Measurements from ENCODE around the gene DPP9.
A peak's percentile ranks its signal among the peaks of the same experiment; 100 is the strongest.
"Not testable (repeated sequence)": the region's sequence is repeated elsewhere in the genome, so short reads cannot be mapped to it uniquely, and the experiment has no call there.

The DPP9 gene

DNA sequence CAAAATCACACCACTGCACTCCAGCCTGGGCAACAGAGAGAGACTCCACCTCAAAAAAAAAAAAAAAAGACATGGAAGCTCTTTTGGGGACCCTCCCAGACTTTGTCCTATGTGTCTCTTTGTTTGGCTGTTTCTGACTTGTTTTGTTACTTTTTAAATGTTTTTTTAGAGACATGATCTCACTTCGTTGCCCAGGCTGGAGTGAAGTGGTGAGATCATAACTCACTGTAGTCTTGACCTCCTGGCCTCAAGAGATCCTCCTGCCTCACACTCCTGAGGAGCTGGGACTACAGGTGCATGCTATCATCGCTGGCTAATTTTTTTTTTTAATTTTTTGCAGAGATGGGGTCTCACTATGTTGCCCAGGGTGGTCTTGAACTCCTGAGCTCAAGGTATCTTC is 16.4 kb upstream of the DPP9 start:
- no peak for DNase-seq (ENCODE audit: low read depth in 2 of 2)

DNA sequence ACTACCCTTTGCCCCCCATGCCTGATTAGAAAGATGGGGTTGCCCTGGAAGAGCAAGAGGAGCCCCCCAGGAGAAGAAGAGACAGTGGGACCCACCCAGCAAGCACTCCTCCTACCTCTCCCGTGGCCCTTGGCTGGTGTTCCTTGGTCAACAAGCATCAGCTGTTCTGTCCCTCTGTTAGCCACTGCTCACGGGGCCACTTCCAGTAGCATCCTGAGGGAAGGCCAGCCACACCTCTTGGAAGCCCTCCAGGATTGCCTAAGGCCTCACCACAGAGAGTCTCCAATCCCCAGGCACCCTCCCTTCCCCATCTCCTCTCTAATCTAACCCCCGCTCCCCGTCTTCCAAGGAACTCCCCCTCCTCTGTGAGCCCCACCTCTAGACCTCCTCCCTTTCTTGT is 15.1 kb upstream of the DPP9 start:
- no peak for DNase-seq (ENCODE audit: low read depth in 2 of 2)

DNA sequence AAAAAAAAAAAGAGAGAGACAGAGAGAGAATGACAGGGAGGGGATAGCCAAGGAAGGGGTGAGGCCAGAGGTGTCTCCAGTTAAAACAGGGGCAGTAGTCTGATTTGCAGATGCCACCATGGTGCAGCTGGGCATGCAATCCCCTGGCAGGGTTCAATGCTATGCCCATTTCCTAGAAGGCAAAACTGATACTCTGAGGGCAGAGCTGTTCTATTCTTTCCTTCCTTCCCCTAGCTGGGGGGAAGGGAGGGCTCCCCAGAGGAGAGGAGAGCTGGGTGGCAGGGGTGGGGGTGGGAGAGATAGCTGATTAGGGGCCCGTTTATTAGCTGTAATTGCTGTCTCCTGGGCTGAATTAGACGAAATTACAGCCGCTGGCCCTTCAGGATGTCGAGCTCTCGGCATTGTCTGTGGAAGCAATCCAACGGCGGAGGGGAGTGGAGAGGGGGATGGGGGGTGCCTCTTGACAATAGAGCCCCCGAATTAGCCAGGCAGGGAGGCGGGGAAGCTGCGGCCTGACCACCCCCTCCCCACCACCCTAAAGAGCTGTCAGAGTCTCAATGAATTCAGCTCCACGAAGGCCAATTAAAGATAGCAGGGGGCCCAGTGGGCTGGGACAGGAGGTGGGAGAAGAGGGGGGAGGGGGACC is 14.4 kb upstream of the DPP9 start:
- DNase-seq (ENCODE audit: low read depth in 2 of 2): no peak

DNA sequence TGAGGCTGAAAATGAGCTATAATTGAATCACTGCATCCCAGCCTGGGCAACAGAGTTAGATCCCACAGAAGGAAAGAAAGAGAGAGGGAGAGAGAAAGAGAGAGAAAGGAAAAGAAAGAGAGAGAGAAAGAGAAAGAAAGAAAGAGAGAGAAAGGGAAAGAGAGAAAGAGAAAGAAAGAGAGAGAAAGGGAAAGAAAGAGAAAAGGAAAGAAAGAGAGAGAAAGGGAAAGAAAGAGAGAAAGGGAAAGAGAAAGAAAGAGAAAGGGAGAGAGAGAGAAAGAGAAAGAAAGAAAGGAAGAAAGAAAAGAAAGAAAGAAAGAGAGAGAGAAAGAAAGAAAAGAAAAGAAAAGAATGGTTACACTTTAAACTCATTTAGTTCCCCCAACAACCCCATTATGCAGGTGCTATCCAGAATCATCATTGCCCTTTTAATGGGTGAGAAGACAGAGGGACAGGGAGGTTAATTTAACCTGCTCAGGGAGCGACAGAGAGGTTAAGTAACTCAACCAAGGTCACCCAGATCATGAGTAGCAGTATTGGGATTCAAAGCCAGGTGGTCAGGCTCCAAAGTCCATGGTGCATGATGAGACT is 10.2 kb upstream of the DPP9 start:
- no peak for DNase-seq (ENCODE audit: low read depth in 2 of 2)

DNA sequence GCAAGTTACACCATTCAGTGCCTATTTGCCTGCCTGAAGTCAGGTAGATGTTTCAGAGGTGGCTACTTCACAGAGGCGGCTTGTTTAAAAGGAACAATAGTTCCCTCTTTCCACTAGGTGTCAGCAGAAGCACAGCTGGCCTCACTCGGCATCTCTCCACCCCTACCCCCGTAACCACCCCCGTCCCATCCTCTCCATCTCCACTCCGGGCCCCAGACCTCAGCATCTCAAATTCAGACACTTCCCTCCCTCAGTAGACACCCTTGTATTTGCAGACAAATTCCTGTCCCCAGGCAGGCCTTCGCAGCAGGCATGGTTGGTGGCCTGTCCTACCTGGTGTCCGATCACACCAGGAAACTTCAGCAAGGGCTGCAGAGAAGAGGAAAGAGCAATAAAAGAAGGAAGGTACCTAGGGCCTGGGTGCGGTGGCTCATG is 9.1 kb upstream of the DPP9 start:
- peak; percentile 24 to 26 for DNase-seq (ENCODE audit: low read depth in 2 of 2)

DNA sequence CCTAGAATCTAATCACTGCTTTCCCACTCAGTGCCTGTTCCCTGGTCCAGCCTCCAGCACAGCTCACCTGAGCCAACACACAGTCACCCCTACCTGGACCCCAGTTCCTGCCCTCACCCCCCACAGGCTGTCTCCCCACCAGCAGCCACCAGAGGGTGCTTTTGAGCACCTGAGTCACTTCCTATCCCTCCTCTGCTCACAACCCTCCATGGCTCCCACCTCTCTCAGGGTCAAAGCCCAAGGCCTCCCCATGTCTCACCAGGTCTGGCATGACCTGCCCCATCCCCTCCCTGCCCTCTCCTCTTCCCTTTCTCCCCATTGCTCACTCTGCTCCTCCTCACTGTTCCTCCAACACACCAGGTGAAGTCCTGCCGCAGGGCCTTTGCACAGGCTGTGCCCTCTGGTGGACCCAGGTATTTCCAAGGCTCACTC is 7.1 kb upstream of the DPP9 start:
- DNase-seq (ENCODE audit: low read depth in 2 of 2): peak; percentile 24 to 65

DNA sequence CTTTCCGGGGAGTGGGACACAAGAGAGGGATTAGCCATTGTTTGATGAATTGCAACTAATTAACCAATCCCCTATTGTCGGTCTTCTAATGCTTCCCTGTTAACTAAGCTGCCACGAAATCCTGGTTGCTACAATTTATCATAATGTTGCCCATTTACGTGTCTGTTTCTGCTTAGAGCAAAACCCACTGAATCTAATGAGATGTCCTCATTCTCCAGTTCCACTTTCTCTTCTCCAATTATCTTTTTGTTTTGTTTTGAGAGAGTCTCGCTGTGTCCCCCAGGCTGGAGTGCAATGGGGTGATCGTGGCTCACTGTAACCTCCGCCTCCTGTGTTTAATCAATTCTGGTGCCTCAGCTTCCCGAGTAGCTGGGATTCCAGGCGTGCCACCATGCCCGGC is 5.2 kb upstream of the DPP9 start:
- DNase-seq (ENCODE audit: low read depth in 2 of 2): no peak

DNA sequence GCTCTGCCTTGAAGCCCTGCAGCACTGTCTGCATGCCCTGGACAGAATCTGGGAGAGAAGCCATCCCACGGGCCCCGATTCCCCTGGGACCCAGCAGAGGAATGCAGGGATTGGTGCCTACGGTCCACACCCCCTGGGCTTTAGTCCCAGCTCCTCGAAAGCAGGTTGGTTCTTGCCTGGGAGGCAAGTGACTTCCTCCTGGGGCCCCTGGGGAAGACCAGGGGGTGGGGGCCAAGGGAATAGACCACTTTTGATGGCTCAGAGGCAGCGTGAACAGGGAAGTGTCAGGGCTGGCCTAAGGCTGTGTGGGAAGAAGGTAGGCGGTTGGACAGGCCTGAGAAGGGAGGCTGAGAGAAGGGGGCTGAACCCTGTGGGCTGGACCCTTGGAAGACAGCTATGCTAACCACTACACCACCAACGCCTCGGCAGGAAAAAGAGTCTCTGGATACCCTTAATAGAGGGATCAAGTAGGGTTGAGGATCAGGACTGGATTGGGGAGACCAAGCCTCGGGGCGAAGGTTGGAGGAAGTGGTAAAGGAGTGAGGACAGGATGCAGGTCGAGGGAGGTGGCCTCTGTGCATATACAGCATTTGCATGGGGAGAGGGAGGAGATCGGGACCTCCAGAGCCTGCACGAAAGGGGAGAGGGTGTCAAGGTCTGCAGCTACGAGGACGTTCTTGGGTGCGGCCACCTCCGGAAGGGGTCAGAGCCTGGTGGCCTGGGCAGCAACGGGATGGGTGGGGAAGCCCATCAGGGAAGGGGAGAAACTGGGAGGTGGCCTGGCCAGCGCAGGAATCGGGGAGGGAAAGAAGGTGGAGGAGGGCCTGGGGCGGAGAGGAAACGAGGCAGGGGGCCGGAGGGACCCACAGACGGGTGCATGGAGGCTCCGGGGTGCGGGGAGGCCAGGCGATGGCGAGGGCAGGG is 709 bp downstream of the DPP9 start:
- no peak for DNase-seq (ENCODE audit: low read depth in 2 of 2)

DNA sequence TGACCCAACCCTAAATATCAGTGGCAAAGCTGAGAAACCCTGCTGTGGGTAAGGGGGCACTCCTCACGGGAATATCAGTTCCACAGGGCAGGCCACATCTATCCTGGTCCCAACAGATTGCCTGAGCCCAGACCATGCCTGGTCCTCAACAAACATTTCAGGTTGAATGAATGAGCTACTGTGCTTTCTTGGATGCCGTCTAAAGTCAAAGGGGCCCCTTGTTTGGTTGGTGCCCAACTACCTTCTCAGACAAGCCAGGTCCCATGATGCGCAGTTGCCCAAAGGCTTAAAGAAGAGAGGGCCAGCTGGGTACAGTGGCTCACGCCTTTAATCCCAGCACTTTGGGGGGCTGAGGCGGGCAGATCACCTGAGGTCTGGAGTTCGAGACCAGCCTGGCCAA is 2.4 kb downstream of the DPP9 start:
- DNase-seq (ENCODE audit: low read depth in 2 of 2): no peak

DNA sequence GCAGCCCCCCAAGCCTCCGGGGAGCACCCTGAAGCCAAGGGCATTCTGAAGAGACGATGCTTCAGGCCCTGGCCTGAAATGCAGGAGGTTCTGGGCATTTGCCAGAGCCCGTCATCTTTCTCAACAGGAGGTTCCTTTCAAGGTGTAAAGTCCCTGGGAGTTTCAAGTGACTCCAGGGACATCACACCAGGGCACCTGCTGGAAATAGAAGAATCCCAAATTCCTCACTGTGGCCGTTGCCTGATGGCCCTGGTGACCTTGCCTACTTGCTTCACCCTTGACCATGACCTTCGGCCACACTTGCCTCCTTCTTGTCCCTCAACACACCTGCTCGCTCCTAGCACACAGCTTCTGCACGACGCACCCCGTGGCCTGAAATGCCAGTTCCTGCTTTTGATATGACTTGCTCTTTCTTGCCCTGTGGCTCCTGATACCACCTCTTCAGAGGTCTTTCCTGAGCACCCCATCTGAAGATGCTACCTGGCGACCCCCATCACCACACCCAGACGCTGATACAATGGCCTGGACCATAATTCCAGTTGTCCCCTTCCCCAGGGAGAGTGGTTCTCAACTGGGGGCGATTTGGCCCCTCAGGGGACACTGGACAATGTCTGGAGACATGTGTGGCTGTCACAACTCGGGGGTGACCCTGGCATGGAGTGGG is 3.5 kb downstream of the DPP9 start:
- no peak for DNase-seq (ENCODE audit: low read depth in 2 of 2)

DNA sequence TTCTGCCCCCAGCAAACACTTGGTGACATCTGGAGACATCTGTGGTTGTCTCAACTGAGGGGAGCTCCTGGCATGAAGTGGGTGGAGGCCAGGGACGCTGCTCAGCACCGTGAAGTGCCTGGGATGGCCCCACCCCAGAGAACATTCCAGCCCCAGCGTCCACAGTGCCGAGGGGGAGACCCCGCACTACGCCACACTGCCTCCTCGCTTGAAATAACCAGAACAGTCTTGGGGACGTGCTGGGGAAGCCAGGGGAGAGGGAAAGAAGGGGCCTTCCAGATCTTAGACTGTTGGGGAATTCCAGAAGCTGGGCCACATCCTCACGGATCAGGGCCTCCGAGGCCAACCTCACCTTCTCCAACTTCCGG is 4.2 kb downstream of the DPP9 start:
- no peak for DNase-seq (ENCODE audit: low read depth in 2 of 2)

DNA sequence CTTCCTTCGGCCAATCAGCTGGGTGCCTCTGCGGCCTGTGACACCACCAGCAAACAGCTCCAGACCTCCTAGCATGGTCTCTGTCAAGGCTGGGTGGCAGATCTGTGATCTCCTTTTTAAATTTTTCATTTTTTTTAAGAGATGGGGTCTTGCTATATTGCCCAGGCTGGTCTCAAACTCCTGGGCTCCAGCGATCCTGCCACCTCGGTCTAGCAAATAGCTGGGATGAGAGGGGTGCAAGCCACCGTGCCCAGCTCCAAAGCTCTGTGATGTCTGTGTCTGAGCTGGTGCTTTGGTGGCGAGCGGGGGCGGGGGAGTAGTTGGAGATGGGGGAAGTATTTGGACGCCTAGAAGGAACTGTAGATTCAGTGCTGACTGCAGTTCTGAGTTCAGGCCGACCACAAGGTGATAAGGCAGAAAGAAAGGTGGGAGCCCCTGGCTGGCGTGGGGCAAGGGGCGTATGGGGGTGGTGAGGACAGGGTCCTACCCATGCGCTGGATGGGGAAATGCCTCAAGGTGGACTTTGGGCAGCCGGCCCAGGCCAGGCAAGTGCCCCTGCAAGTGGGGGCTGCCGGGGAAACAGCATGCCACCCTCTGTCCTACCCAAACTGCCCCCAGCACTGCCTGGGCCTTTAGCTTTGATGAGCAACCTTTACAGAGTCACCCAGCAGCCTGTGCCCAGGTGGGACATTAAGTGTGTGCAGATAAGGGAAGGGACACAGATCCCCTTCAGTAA is 5.5 kb downstream of the DPP9 start:
- DNase-seq (ENCODE audit: low read depth in 2 of 2): no peak

DNA sequence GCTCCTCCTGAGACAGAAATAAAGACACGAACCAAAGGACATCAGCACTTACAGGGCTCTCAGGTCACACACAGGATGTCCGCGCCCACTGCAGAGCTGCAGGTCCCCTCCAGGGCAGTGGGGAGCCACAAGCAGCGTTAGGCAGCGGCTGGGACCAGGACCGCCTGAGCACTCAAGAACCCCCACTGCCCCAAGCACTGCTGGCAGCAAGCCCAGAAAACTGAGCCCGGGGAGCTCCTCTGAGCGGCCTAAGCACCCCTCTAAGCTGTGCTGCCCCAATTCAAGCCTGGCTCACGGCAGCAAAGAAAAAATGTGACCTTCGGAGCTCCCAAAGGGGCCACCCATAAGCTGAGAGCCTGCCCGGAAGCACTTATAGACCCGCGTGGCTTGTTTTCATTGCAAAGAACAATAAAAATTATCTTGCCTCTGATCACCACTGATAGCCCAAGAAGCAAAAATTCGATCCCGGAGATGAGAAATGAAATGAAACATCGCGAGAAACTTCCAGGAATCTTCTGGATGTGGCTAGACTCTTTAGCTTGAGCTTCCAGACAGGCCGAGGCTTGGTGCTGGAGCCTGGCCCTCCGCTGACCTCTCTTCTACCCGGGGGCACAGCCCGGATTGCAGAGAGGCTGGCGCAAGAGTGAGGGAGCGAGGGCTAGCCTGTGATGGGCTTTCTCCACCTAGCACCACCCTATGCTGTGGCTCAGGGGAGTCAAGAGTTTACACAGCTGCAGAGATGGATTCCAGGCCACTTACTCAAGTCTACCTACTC is 6.3 kb downstream of the DPP9 start:
- no peak for DNase-seq (ENCODE audit: low read depth in 2 of 2)

DNA sequence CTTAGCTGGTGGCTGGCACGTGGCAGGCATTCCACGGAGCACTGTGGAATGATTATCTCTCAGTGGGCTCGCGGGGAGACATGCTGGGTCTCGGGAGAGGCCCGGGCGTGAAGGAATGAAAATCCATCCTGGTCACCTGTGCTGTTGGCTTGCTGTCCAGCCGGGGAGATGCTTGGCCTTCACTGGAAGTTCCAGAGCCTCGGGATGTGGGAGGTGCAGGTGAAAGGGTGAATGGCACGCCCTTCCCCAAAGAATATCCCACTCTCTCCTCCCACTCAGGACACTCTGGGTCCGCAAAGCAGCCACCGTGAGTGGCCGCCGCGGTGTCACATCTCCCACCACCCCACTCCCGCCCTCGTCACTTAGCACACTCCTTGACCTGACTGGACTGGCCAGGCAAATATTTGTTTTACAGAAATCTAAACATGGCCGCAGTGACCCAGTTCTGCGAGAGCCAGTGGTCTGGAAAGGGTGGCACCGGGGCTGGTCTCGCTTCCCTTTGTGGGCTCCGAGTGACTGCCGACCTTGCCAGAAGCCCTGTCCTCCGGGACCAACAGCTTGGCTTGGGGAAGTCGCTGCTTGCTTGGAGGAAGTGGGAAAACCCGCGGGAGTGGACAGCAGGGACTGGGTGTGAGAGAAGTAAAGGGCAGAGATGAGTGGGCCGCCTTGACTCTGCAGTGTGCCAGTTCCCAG is 8.0 kb downstream of the DPP9 start:
- no peak for DNase-seq (ENCODE audit: low read depth in 2 of 2)

DNA sequence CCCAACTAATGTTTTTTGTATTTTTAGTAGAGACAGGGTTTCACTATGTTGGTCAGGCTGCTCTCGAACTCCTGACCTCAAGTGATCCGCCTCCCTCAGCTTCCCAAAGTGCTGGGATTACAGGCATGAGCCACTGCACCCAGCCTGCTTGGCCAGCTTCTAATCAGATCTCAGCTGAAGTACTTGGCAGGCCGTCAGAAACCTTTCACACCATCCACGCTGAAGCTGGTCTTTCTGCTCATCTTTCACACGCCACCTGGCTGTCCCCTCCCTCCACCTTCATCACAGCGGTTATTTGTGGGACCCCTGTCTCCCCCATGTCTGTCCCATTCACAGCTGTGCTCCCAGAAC is 8.5 kb downstream of the DPP9 start:
- not testable (repeated sequence) for DNase-seq (ENCODE audit: low read depth in 2 of 2)

DNA sequence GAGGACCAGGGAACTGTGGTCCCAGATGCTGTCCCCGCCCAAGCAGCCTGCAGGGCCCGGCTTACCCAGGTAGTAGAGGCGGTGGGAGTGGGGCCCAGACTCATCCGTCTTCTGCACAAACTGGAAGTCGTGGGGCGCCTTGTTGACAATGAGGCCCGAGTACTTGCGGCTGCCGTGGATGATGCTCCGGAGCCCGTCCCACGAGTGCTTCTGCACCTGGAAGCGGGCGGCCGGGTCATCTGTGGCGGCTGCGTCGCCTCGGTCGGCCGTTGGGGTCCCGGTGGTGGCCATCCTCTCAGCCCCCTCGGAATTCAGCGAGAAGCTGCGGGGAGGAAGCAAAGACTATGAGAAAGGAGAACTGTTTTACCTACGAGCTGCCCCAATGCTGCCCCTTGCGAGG is 9.6 kb downstream of the DPP9 start:
- DNase-seq (ENCODE audit: low read depth in 2 of 2): no peak

DNA sequence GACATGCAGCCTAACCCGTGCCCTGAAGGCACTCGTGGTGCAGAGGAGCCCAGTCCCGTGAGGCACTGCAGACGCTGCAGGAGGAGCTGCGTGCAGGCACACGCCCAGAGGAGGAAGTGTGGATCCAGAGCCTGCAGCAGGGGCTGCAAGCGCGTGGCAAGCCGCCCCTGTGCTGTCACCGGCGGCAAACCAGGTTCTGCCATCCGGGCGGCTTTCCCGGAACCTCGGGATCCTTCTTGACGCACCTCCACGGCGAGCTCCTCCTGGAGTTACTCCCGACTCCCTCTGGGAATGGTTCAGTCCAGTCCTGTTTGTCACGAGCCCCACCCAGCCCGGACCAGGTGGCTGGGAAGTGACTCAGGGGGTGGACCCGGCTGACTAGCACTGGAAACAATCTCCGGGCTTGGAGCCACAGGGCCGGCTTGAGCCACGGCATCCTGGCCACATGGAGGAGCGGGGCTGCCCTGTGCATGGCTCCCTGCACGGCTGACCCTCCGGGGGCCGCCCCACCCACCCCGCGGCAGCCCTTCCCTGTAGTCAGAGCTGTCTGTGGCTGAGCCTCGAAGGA is 10.2 kb downstream of the DPP9 start:
- no peak for DNase-seq (ENCODE audit: low read depth in 2 of 2)

DNA sequence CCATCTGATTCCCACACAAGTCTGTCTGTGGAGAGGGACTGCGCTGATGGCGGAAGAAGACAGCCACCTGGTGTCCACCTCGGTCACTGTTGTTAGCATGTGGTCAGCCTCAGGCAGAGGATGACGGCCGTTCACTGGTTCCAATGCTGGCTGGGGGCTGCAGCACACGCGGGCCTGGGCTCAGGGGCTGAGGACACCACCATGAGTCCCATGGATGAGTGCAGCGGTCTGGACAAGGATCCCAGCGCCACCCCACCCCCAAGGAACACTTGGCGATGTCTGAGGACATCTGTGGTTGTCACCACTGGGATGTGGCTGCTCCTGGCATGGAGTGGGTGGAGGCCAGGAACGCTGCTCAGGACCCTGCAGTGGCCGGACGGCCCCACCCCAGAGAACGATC is 10.9 kb downstream of the DPP9 start:
- DNase-seq (ENCODE audit: low read depth in 2 of 2): no peak

DNA sequence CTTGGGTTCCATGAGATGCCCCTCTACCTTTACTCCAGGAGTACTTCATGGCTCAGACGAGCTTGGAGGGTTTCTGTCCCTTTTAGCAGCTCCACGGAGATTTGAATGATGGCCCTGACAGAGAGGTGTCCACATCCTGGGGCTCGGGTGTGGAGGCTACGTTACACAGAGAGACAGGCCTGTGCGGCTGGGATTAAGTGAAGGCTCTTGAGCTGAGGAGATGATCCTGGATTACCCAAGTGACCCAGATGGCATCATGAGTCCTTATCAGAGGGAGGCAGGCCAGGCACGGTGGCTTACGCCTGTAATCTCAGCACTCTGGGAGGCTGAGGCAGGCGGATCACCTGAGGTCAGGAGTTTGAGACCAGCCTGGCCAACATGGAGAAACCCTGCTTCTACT is 12.4 kb downstream of the DPP9 start:
- no peak for DNase-seq (ENCODE audit: low read depth in 2 of 2)

DNA sequence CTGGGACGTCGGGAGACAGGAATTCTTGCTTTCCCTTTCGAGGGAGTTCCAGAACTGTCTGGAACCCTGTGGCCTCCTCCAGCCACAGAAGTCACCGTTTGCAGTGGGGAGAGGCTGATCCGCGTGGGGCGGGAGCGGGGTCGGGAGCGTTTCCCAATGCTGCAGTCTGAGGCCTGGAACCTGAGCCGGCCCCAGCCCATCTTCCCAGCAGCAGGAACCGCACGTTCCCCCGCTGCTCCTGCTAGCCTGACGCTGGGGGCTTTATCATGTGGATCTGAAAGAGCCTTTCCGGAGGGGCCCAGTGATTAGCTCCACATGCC is 13.4 kb downstream of the DPP9 start:
- DNase-seq (ENCODE audit: low read depth in 2 of 2): no peak
